GM18951 (cell line): ENCODE measurements around the gene RTP5.

Experiments
- POLR2A ChIP-seq: IDR thresholded peaks from 4 replicates; pipeline ENCODE4 v1.6.1; 2011; ENCODE audit warnings: mild to moderate bottlenecking; ENCODE audit not compliant: insufficient read length, insufficient read depth; ENCODE audit errors: extremely low read depth
- in situ Hi-C: fragments of 300-500 bp; cut with MboI; formaldehyde crosslinking; loops from one replicate; pipeline ENCODE4 v1.12.0; 2022; ENCODE audit warnings: low sequenced_read_pairs, mixed read lengths, inconsistent platforms; ENCODE audit not compliant: unreplicated experiment

RTP5 gene

GRCh38 chr2:241896746-241897201 lies 27.2 kb downstream of the RTP5 start:
- no peak for TF ChIP-seq POLR2A
- in situ Hi-C loops, result no loop called here

- TF ChIP-seq POLR2A, result no peak
- in situ Hi-C loops, result no loop called here
Observed at GRCh38 chr2:241897231-241897916, 27.8 kb downstream of the RTP5 start.

GRCh38 chr2:241898463-241899270 lies 29.1 kb downstream of the RTP5 start:
- TF ChIP-seq POLR2A, result no peak
- in situ Hi-C loops, result no loop called here

- no peak for TF ChIP-seq POLR2A
- in situ Hi-C loops, result no loop called here
Observed at GRCh38 chr2:241900251-241901017, 30.9 kb downstream of the RTP5 start.

- in situ Hi-C loops, result no loop called here
- TF ChIP-seq POLR2A, result no peak
Observed at GRCh38 chr2:241901018-241901380, 31.5 kb downstream of the RTP5 start.

GRCh38 chr2:241901500-241902351 lies 32.2 kb downstream of the RTP5 start:
- no peak for TF ChIP-seq POLR2A
- in situ Hi-C loops, result no loop called here

GRCh38 chr2:241902357-241902991 lies 32.9 kb downstream of the RTP5 start:
- in situ Hi-C loops, result no loop called here

GRCh38 chr2:241903121-241904010 lies 33.8 kb downstream of the RTP5 start:
- no peak for TF ChIP-seq POLR2A
- in situ Hi-C loops, result no loop called here

More at GRCh38 chr2:241902357-241902991, 32.9 kb downstream of the RTP5 start:
- TF ChIP-seq POLR2A, result no peak

- no peak for TF ChIP-seq POLR2A
- in situ Hi-C loops, result no loop called here
Observed at GRCh38 chr2:241904011-241904718, 34.6 kb downstream of the RTP5 start.

- in situ Hi-C loops, result no loop called here
- no peak for TF ChIP-seq POLR2A
Observed at GRCh38 chr2:241904791-241905710, 35.5 kb downstream of the RTP5 start.
